Adrenal gland (tissue), 5 donors: ENCODE results near the gene EEF1AKMT3.

Source experiments
- CTCF ChIP-seq, 6 experiments: fragments of 450-650 bp in 4 of 6; fragments of 200-600 bp in 2 of 6; sonication (generic) in 1 of 6; IDR thresholded peaks; 1 replicate in 5 of 6; 2 replicates in 1 of 6; pipeline versions ENCODE4 v1.5.1 to v1.8.0; 2016 to 2021; ENCODE audit warnings: antibody characterized with exemption in 6 of 6, mild to moderate bottlenecking in 2 of 6, moderate library complexity in 1 of 6
- POLR2A ChIP-seq, 2 donors: fragments of 450-650 bp; IDR thresholded peaks; one replicate each; pipeline ENCODE4 v1.6.1; 2017; ENCODE audit warnings: antibody characterized with exemption in 2 of 2, mild to moderate bottlenecking in 2 of 2, moderate library complexity in 1 of 2
- donor health status: DM: no; HTN: no; CAD: no.

DNA sequence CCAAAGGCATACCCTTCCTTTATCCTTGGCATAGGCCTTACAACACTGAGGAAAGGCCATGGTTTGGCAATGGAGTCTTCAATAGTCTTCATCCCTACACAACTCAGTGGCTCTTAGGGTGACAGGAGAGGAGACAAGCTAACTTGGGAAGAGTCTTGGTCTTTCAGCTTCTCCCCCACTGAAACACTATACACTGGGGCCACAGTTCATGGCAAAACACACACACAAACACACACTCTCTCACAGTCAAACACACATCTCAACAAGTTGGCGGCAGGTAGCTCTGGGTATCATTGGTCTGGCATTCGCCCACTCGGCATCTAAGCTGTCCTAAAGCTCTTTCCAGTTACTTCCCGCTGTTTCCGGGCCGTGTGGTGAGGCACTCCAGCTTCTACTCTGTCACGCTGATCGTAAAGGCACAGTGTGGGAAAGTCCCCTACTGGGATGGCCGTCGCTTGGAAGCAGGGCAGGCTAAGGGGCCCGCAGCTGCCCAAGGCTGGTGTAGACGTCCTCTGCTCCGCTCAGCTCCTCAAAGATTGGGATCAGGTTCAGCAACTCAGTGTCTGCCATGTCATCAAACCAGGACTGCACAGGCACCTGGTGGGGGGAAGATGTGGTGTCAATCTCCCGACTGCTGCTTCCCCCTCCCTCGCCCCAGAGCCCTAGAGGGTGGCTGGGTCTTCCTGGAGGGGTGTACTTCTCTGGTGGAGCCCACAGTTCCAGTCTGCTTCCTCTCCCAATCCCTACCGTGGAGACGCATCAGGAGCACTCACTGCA lies 50.9 kb downstream of the EEF1AKMT3 start:
- TF ChIP-seq CTCF (IDR thresholded peaks at IDR 0.05) = no peak
- no peak for TF ChIP-seq POLR2A (IDR thresholded peaks at IDR 0.05)
